Suprapubic skin (tissue), 4 donors: ENCODE results near the gene KDM6A. TPM values are rescaled to one million over a fixed set of nuclear protein-coding genes. Genes with fewer than 3 reads are reported as not detected.

Source experiments
- DNase-seq, 2 donors: peaks; one replicate each; pipeline ENCODE4 v3.0.0-alpha.2; 2019; ENCODE audit warnings: low spot score in 2 of 2
- H3K27ac ChIP-seq: fragments of 200-600 bp; sonication (generic); one replicate; pipeline ENCODE4 v1.5.1; 2019
- H3K27me3 ChIP-seq: fragments of 200-600 bp; sonication (generic); one replicate; pipeline ENCODE4 v1.5.1; 2019
- H3K36me3 ChIP-seq: fragments of 200-600 bp; sonication (generic); one replicate; pipeline ENCODE4 v1.5.1; 2019
- H3K4me1 ChIP-seq: fragments of 200-600 bp; sonication (generic); one replicate; pipeline ENCODE4 v1.5.1; 2019
- H3K4me3 ChIP-seq: fragments of 200-600 bp; sonication (generic); one replicate; pipeline ENCODE4 v1.5.1; 2019; ENCODE audit warnings: mild to moderate bottlenecking
- H3K9me3 ChIP-seq: fragments of 200-600 bp; sonication (generic); one replicate; pipeline ENCODE4 v1.5.1; 2019
- CTCF ChIP-seq, 2 donors: fragments of 200-600 bp in 1 of 2; fragments of 450-650 bp in 1 of 2; sonication (generic) in 1 of 2; IDR thresholded peaks; one replicate each; pipeline ENCODE4 v1.5.1; 2016 to 2019; ENCODE audit warnings: antibody characterized with exemption in 2 of 2, mild to moderate bottlenecking in 1 of 2, moderate library complexity in 1 of 2
- EP300 ChIP-seq: sonication (generic); formaldehyde crosslinking; IDR thresholded peaks from one replicate; pipeline ENCODE4 v1.6.1; 2017; ENCODE audit warnings: antibody characterized with exemption
- POLR2A ChIP-seq, 2 donors: fragments of 450-650 bp; IDR thresholded peaks; one replicate each; pipeline ENCODE4 v1.6.1; 2017; ENCODE audit warnings: antibody characterized with exemption in 2 of 2, mild to moderate bottlenecking in 2 of 2, moderate library complexity in 2 of 2
- POLR2AphosphoS5 ChIP-seq, 3 donors: sonication (generic); formaldehyde crosslinking; IDR thresholded peaks; one replicate each; pipeline ENCODE4 v1.6.1; 2017; ENCODE audit warnings: antibody characterized with exemption in 3 of 3
- whole genome bisulfite sequencing: methylation state at CpG from one replicate; pipeline ENCODE4 v1.1.5; 2018; 5-methylcytosine and 5-hydroxymethylcytosine counted together
- total RNA-seq, 4 donors: library from RNA; depleted of rRNA; stranded (reverse); fragments of >200 nt; gene quantifications; one replicate each; pipeline ENCODE4 v1.1.0, GENCODE V29; 2016

KDM6A gene
- total RNA-seq, 4 donors from 2014 or later = 45.5 to 140 (median 60.9) TPM

GRCh38 chrX:44915361-44915868 lies 42.4 kb downstream of the KDM6A start:
- Histone ChIP-seq H3K27me3 (no peaks in the 10 kb centered on the region), H3K36me3 (no peaks in the 10 kb centered on the region), H3K4me1 (peaks cover 3% of the 10 kb centered on the region), H3K27ac (no peak overlapping the region), H3K4me3 (no peak overlapping the region), H3K9me3 (no peaks in the 10 kb centered on the region)
- WGBS = 89% methylated on average over 8 of the region's 8 CpGs
- DNase-seq = no peak
- TF ChIP-seq CTCF (IDR thresholded peaks at IDR 0.05) = no peak
- no peak for TF ChIP-seq EP300
- TF ChIP-seq POLR2A (IDR thresholded peaks at IDR 0.05) = no peak
- no peak for TF ChIP-seq POLR2AphosphoS5 (IDR thresholded peaks at IDR 0.05)

- Histone ChIP-seq H3K4me3 (no peak overlapping the region), H3K4me1 (peaks cover 3% of the 10 kb centered on the region), H3K27me3 (no peaks in the 10 kb centered on the region), H3K36me3 (no peaks in the 10 kb centered on the region), H3K27ac (no peak overlapping the region), H3K9me3 (no peaks in the 10 kb centered on the region)
- DNase-seq = no peak
- WGBS = 37% methylated on average over 1 of the region's 1 CpG
- TF ChIP-seq CTCF (IDR thresholded peaks at IDR 0.05) (no peak), EP300 (no peak), POLR2AphosphoS5 (IDR thresholded peaks at IDR 0.05) (no peak), POLR2A (IDR thresholded peaks at IDR 0.05) (no peak)
Observed at GRCh38 chrX:44918722-44919121, 45.7 kb downstream of the KDM6A start.

GRCh38 chrX:44922980-44923379 lies 50.0 kb downstream of the KDM6A start:
- H3K4me1 ChIP-seq = no peaks in the 10 kb centered on the region
- 90% methylated on average over 4 of the region's 4 CpGs for WGBS
- H3K9me3 ChIP-seq = no peaks in the 10 kb centered on the region
- no peak overlapping the region for H3K4me3 ChIP-seq
- H3K27me3 ChIP-seq = no peaks in the 10 kb centered on the region
- no peaks in the 10 kb centered on the region for H3K36me3 ChIP-seq
- H3K27ac ChIP-seq = no peak overlapping the region
- no peak for TF ChIP-seq CTCF (IDR thresholded peaks at IDR 0.05)
- no peak for TF ChIP-seq EP300
- TF ChIP-seq POLR2A (IDR thresholded peaks at IDR 0.05) = no peak
- no peak for TF ChIP-seq POLR2AphosphoS5 (IDR thresholded peaks at IDR 0.05)
- no peak for DNase-seq

- DNase-seq = no peak
- H3K9me3 ChIP-seq = no peaks in the 10 kb centered on the region
- WGBS = 95% methylated on average over 1 of the region's 1 CpG
- H3K4me1 ChIP-seq = no peaks in the 10 kb centered on the region
- no peak overlapping the region for H3K4me3 ChIP-seq
- no peaks in the 10 kb centered on the region for H3K27me3 ChIP-seq
- no peak overlapping the region for H3K27ac ChIP-seq
- H3K36me3 ChIP-seq = no peaks in the 10 kb centered on the region
- TF ChIP-seq EP300 (no peak), CTCF (IDR thresholded peaks at IDR 0.05) (no peak)
Observed at GRCh38 chrX:44927398-44927797, 54.4 kb downstream of the KDM6A start.

GRCh38 chrX:44931441-44931973 lies 58.5 kb downstream of the KDM6A start:
- Histone ChIP-seq H3K9me3 (no peaks in the 10 kb centered on the region), H3K4me3 (no peak overlapping the region), H3K4me1 (no peaks in the 10 kb centered on the region), H3K27ac (no peak overlapping the region), H3K36me3 (no peaks in the 10 kb centered on the region), H3K27me3 (no peaks in the 10 kb centered on the region)
- DNase-seq = no peak
- 86% methylated on average over 4 of the region's 4 CpGs for WGBS
- no peak for TF ChIP-seq CTCF (IDR thresholded peaks at IDR 0.05)
- no peak for TF ChIP-seq EP300
